ENCODE measurements around the gene ADAM17.

ADAM17 gene

GRCh38 chr2:9493478-9493877 lies 62.2 kb downstream of the ADAM17 start:
- no peak for DNase-seq (ENCODE audit: extremely low spot score)
- ChIA-PET POLR2A (interaction anchor here (0.6 kb wide), 1 partner anchor 14 kb away, joined by 5 read pairs; no protein-coding TSS in a partner anchor), CTCF (interaction anchor here (0.9 to 1.3 kb wide), 4 partner anchors 10 to 22 kb away, joined by 3 to 5 read pairs (median 4); no protein-coding TSS in a partner anchor)
- TF ChIP-seq CTCF (IDR thresholded peaks at IDR 0.05; ENCODE audit: control extremely low read depth, extremely low read depth, low read depth, missing control alignments) = no peak

- TF ChIP-seq CTCF (IDR thresholded peaks at IDR 0.05; ENCODE audit: control extremely low read depth, extremely low read depth, low read depth, missing control alignments) = no peak
- CTCF ChIA-PET = interaction anchor here (0.9 to 1.3 kb wide), 3 partner anchors 15 to 22 kb away, joined by 3 to 4 read pairs (median 3); no protein-coding TSS in a partner anchor
- no peak for DNase-seq (ENCODE audit: extremely low spot score)
- POLR2A ChIA-PET = no interaction called here
Measured at GRCh38 chr2:9492927-9493326, 62.7 kb downstream of the ADAM17 start.

GRCh38 chr2:9490789-9491188 lies 64.8 kb downstream of the ADAM17 start:
- no peak for DNase-seq (ENCODE audit: extremely low spot score)
- ChIA-PET CTCF (interaction anchor here (1.0 to 1.8 kb wide), 2 partner anchors 10 to 27 kb away, joined by 4 to 7 read pairs; no protein-coding TSS in a partner anchor), POLR2A (no interaction called here)
- no peak for TF ChIP-seq CTCF (IDR thresholded peaks at IDR 0.05; ENCODE audit: control extremely low read depth, extremely low read depth, low read depth, missing control alignments)

- POLR2A ChIA-PET = no interaction called here
- no peak for TF ChIP-seq CTCF (IDR thresholded peaks at IDR 0.05; ENCODE audit: control extremely low read depth, extremely low read depth, low read depth, missing control alignments)
- CTCF ChIA-PET = interaction anchor here (1.2 kb wide), 1 partner anchor 17 kb away, joined by 3 read pairs; no protein-coding TSS in a partner anchor
- DNase-seq (ENCODE audit: extremely low spot score) = no peak
Measured at GRCh38 chr2:9488583-9489547, 66.8 kb downstream of the ADAM17 start.

GRCh38 chr2:9484533-9484932 lies 71.1 kb downstream of the ADAM17 start:
- no peak for TF ChIP-seq CTCF (IDR thresholded peaks at IDR 0.05; ENCODE audit: control extremely low read depth, extremely low read depth, low read depth, missing control alignments)
- CTCF ChIA-PET = interaction anchor here (0.6 kb wide), 1 partner anchor 15 kb away, joined by 3 read pairs; no protein-coding TSS in a partner anchor
- DNase-seq (ENCODE audit: extremely low spot score) = no peak
- POLR2A ChIA-PET = no interaction called here

GRCh38 chr2:9483107-9483506 lies 72.5 kb downstream of the ADAM17 start:
- POLR2A ChIA-PET = interaction anchor here (0.8 kb wide), 1 partner anchor 9 kb away, joined by 3 read pairs; the partner anchor contains the start of gene IAH1
- TF ChIP-seq CTCF (IDR thresholded peaks at IDR 0.05; ENCODE audit: control extremely low read depth, extremely low read depth, low read depth, missing control alignments) = no peak
- no peak for DNase-seq (ENCODE audit: extremely low spot score)
- CTCF ChIA-PET = interaction anchor here (0.8 to 1.9 kb wide), 4 partner anchors 11 to 341 kb away, joined by 3 to 7 read pairs (median 4); partner anchors contain the start of gene ADAM17
